ENCODE data around the gene MS4A3.

GRCh38 chr11:60087239-60087638, 30.8 kb downstream of the MS4A3 start:
- TF ChIP-seq KAT7 (CRISPR knock-in tag; IDR thresholded peaks at IDR 0.05; ENCODE audit: borderline replicate concordance) (no peak), ESRRA (CRISPR knock-in tag; IDR thresholded peaks at IDR 0.05; ENCODE audit: borderline replicate concordance) (no peak), TCF7 (CRISPR knock-in tag; IDR thresholded peaks at IDR 0.05; ENCODE audit: low read depth) (no peak), CTCF (IDR thresholded peaks at IDR 0.05) (no peak), ETV6 (CRISPR knock-in tag; IDR thresholded peaks at IDR 0.05) (no peak), NR1H2 (CRISPR knock-in tag; IDR thresholded peaks at IDR 0.05) (no peak), ZNF263 (CRISPR knock-in tag; IDR thresholded peaks at IDR 0.05; ENCODE audit: low read depth) (no peak), E2F1 (CRISPR knock-in tag; IDR thresholded peaks at IDR 0.05) (no peak), MYBL2 (CRISPR knock-in tag; IDR thresholded peaks at IDR 0.05) (no peak)
- TF ChIP-seq, protein P1, sequence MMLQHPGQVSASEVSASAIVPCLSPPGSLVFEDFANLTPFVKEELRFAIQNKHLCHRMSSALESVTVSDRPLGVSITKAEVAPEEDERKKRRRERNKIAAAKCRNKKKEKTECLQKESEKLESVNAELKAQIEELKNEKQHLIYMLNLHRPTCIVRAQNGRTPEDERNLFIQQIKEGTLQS (CRISPR knock-in tag; conservative IDR thresholded peaks at IDR 0.05): no peak
- TF ChIP-seq, protein P2, sequence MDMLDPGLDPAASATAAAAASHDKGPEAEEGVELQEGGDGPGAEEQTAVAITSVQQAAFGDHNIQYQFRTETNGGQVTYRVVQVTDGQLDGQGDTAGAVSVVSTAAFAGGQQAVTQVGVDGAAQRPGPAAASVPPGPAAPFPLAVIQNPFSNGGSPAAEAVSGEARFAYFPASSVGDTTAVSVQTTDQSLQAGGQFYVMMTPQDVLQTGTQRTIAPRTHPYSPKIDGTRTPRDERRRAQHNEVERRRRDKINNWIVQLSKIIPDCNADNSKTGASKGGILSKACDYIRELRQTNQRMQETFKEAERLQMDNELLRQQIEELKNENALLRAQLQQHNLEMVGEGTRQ (CRISPR knock-in tag; IDR thresholded peaks at IDR 0.05): no peak
- TF ChIP-seq, protein P3, sequence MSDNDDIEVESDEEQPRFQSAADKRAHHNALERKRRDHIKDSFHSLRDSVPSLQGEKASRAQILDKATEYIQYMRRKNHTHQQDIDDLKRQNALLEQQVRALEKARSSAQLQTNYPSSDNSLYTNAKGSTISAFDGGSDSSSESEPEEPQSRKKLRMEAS (CRISPR knock-in tag; IDR thresholded peaks at IDR 0.05): no peak
